Measurements from ENCODE around the gene STARD5.
"Not testable (repeated sequence)": the region's sequence is repeated elsewhere in the genome, so short reads cannot be mapped to it uniquely, and the experiment has no call there.

Gene STARD5

GRCh38 chr15:81356252-81356651 lies 32.3 kb upstream of the STARD5 start:
- Histone ChIP-seq H3K27ac (ENCODE audit: low read depth, low read length) (no peak overlapping the region), H3K4me1 (ENCODE audit: control insufficient read depth, insufficient read depth, low read length, unreplicated experiment) (no peaks in the 10 kb centered on the region), H3K36me3 (ENCODE audit: insufficient read depth, low read length) (no peaks in the 10 kb centered on the region), H3K4me3 (ENCODE audit: low read depth, low read length) (no peak overlapping the region), H2AFZ (ENCODE audit: low read length, unreplicated experiment) (no peak overlapping the region), H3K79me2 (ENCODE audit: control insufficient read depth, insufficient read depth, low read length, unreplicated experiment) (no peaks in the 10 kb centered on the region), H3K27me3 (ENCODE audit: insufficient read depth, low read length) (peaks cover 38% of the 10 kb centered on the region)

GRCh38 chr15:81351651-81352050 lies 27.7 kb upstream of the STARD5 start:
- Histone ChIP-seq H3K36me3 (ENCODE audit: insufficient read depth, low read length) (no peaks in the 10 kb centered on the region), H2AFZ (ENCODE audit: low read length, unreplicated experiment) (no peak overlapping the region), H3K27ac (ENCODE audit: low read depth, low read length) (no peak overlapping the region), H3K79me2 (ENCODE audit: control insufficient read depth, insufficient read depth, low read length, unreplicated experiment) (no peaks in the 10 kb centered on the region), H3K4me1 (ENCODE audit: control insufficient read depth, insufficient read depth, low read length, unreplicated experiment) (no peaks in the 10 kb centered on the region), H3K4me3 (ENCODE audit: low read depth, low read length) (no peak overlapping the region), H3K27me3 (ENCODE audit: insufficient read depth, low read length) (peaks cover 17% of the 10 kb centered on the region; the same call in 1 of the 2 replicates)

- H3K4me3 ChIP-seq (ENCODE audit: low read depth, low read length), result no peak overlapping the region
- no peaks in the 10 kb centered on the region for H3K79me2 ChIP-seq (ENCODE audit: control insufficient read depth, insufficient read depth, low read length, unreplicated experiment)
- H3K27ac ChIP-seq (ENCODE audit: low read depth, low read length), result no peak overlapping the region
- H3K27me3 ChIP-seq (ENCODE audit: insufficient read depth, low read length), result peaks cover 24% of the 10 kb centered on the region
- H3K4me1 ChIP-seq (ENCODE audit: control insufficient read depth, insufficient read depth, low read length, unreplicated experiment), result no peaks in the 10 kb centered on the region
- no peak overlapping the region for H2AFZ ChIP-seq (ENCODE audit: low read length, unreplicated experiment)
- no peaks in the 10 kb centered on the region for H3K36me3 ChIP-seq (ENCODE audit: insufficient read depth, low read length)
These were observed 25.3 kb upstream of the STARD5 start for GRCh38 chr15:81349271-81349670.

GRCh38 chr15:81348691-81349090 lies 24.8 kb upstream of the STARD5 start:
- not testable (repeated sequence) for H3K4me1 ChIP-seq (ENCODE audit: control insufficient read depth, insufficient read depth, low read length, unreplicated experiment); H3K4me3 ChIP-seq (ENCODE audit: low read depth, low read length); H3K27ac ChIP-seq (ENCODE audit: low read depth, low read length); H3K79me2 ChIP-seq (ENCODE audit: control insufficient read depth, insufficient read depth, low read length, unreplicated experiment); H3K36me3 ChIP-seq (ENCODE audit: insufficient read depth, low read length); H2AFZ ChIP-seq (ENCODE audit: low read length, unreplicated experiment)
- H3K27me3 ChIP-seq (ENCODE audit: insufficient read depth, low read length), result peaks cover 29% of the 10 kb centered on the region

- H3K27ac ChIP-seq (ENCODE audit: low read depth, low read length), result no peak overlapping the region
These were observed 24.0 kb upstream of the STARD5 start for GRCh38 chr15:81347910-81348309.

GRCh38 chr15:81346611-81347010 lies 22.7 kb upstream of the STARD5 start:
- H3K36me3 ChIP-seq (ENCODE audit: insufficient read depth, low read length), result no peaks in the 10 kb centered on the region
- H3K4me3 ChIP-seq (ENCODE audit: low read depth, low read length), result no peak overlapping the region
- H2AFZ ChIP-seq (ENCODE audit: low read length, unreplicated experiment), result no peak overlapping the region
- no peaks in the 10 kb centered on the region for H3K79me2 ChIP-seq (ENCODE audit: control insufficient read depth, insufficient read depth, low read length, unreplicated experiment)
- no peak overlapping the region for H3K27ac ChIP-seq (ENCODE audit: low read depth, low read length)
- H3K27me3 ChIP-seq (ENCODE audit: insufficient read depth, low read length), result peaks cover 42% of the 10 kb centered on the region
- H3K4me1 ChIP-seq (ENCODE audit: control insufficient read depth, insufficient read depth, low read length, unreplicated experiment), result no peaks in the 10 kb centered on the region

More at GRCh38 chr15:81347910-81348309, 24.0 kb upstream of the STARD5 start:
- Histone ChIP-seq H3K4me3 (ENCODE audit: low read depth, low read length) (no peak overlapping the region), H3K4me1 (ENCODE audit: control insufficient read depth, insufficient read depth, low read length, unreplicated experiment) (no peaks in the 10 kb centered on the region), H3K79me2 (ENCODE audit: control insufficient read depth, insufficient read depth, low read length, unreplicated experiment) (no peaks in the 10 kb centered on the region), H3K36me3 (ENCODE audit: insufficient read depth, low read length) (no peaks in the 10 kb centered on the region), H2AFZ (ENCODE audit: low read length, unreplicated experiment) (no peak overlapping the region), H3K27me3 (ENCODE audit: insufficient read depth, low read length) (peaks cover 35% of the 10 kb centered on the region)

- H3K27me3 ChIP-seq (ENCODE audit: insufficient read depth, low read length), result peaks cover 47% of the 10 kb centered on the region
- no peak overlapping the region for H3K27ac ChIP-seq (ENCODE audit: low read depth, low read length)
- no peak overlapping the region for H2AFZ ChIP-seq (ENCODE audit: low read length, unreplicated experiment)
- H3K79me2 ChIP-seq (ENCODE audit: control insufficient read depth, insufficient read depth, low read length, unreplicated experiment), result no peaks in the 10 kb centered on the region
- H3K4me3 ChIP-seq (ENCODE audit: low read depth, low read length), result no peak overlapping the region
- H3K36me3 ChIP-seq (ENCODE audit: insufficient read depth, low read length), result no peaks in the 10 kb centered on the region
- peaks cover 9% of the 10 kb centered on the region for H3K4me1 ChIP-seq (ENCODE audit: control insufficient read depth, insufficient read depth, low read length, unreplicated experiment)
These were observed 19.4 kb upstream of the STARD5 start for GRCh38 chr15:81343371-81343770.

GRCh38 chr15:81341351-81341750 lies 17.4 kb upstream of the STARD5 start:
- Histone ChIP-seq H3K79me2 (ENCODE audit: control insufficient read depth, insufficient read depth, low read length, unreplicated experiment) (no peaks in the 10 kb centered on the region), H3K36me3 (ENCODE audit: insufficient read depth, low read length) (no peaks in the 10 kb centered on the region), H3K27me3 (ENCODE audit: insufficient read depth, low read length) (peaks cover 32% of the 10 kb centered on the region), H3K27ac (ENCODE audit: low read depth, low read length) (no peak overlapping the region), H3K4me1 (ENCODE audit: control insufficient read depth, insufficient read depth, low read length, unreplicated experiment) (peaks cover 21% of the 10 kb centered on the region), H2AFZ (ENCODE audit: low read length, unreplicated experiment) (no peak overlapping the region), H3K4me3 (ENCODE audit: low read depth, low read length) (no peak overlapping the region)

- H2AFZ ChIP-seq (ENCODE audit: low read length, unreplicated experiment), result no peak overlapping the region
- H3K4me3 ChIP-seq (ENCODE audit: low read depth, low read length), result no peak overlapping the region
- no peak overlapping the region for H3K27ac ChIP-seq (ENCODE audit: low read depth, low read length)
- peaks cover 26% of the 10 kb centered on the region; the same call in 1 of the 2 replicates for H3K27me3 ChIP-seq (ENCODE audit: insufficient read depth, low read length)
- H3K36me3 ChIP-seq (ENCODE audit: insufficient read depth, low read length), result no peaks in the 10 kb centered on the region
- H3K4me1 ChIP-seq (ENCODE audit: control insufficient read depth, insufficient read depth, low read length, unreplicated experiment), result peaks cover 21% of the 10 kb centered on the region
- H3K79me2 ChIP-seq (ENCODE audit: control insufficient read depth, insufficient read depth, low read length, unreplicated experiment), result no peaks in the 10 kb centered on the region
These were observed 15.9 kb upstream of the STARD5 start for GRCh38 chr15:81339851-81340250.

GRCh38 chr15:81339321-81339720 lies 15.4 kb upstream of the STARD5 start:
- H3K27me3 ChIP-seq (ENCODE audit: insufficient read depth, low read length), result peaks cover 26% of the 10 kb centered on the region; the same call in 1 of the 2 replicates
- H3K79me2 ChIP-seq (ENCODE audit: control insufficient read depth, insufficient read depth, low read length, unreplicated experiment), result no peaks in the 10 kb centered on the region
- H2AFZ ChIP-seq (ENCODE audit: low read length, unreplicated experiment), result no peak overlapping the region
- peaks cover 21% of the 10 kb centered on the region for H3K4me1 ChIP-seq (ENCODE audit: control insufficient read depth, insufficient read depth, low read length, unreplicated experiment)
- no peak overlapping the region for H3K27ac ChIP-seq (ENCODE audit: low read depth, low read length)
- no peak overlapping the region for H3K4me3 ChIP-seq (ENCODE audit: low read depth, low read length)
- no peaks in the 10 kb centered on the region for H3K36me3 ChIP-seq (ENCODE audit: insufficient read depth, low read length)

GRCh38 chr15:81338170-81339007 lies 14.4 kb upstream of the STARD5 start:
- Histone ChIP-seq H3K79me2 (ENCODE audit: control insufficient read depth, insufficient read depth, low read length, unreplicated experiment) (no peaks in the 10 kb centered on the region), H3K27ac (ENCODE audit: low read depth, low read length) (peak overlapping the region; percentile 16; the same call in 1 of the 2 replicates), H3K4me1 (ENCODE audit: control insufficient read depth, insufficient read depth, low read length, unreplicated experiment) (peaks cover 21% of the 10 kb centered on the region), H2AFZ (ENCODE audit: low read length, unreplicated experiment) (no peak overlapping the region), H3K36me3 (ENCODE audit: insufficient read depth, low read length) (no peaks in the 10 kb centered on the region), H3K27me3 (ENCODE audit: insufficient read depth, low read length) (peaks cover 18% of the 10 kb centered on the region; the same call in 1 of the 2 replicates), H3K4me3 (ENCODE audit: low read depth, low read length) (no peak overlapping the region)
